ENCODE results near the gene ZNF22. TPM values are rescaled to one million over a fixed set of nuclear protein-coding genes. Genes with fewer than 3 reads are reported as not detected.

ZNF22 gene
- total RNA-seq, 1 experiment from 2014 or later: 36.9 TPM

GRCh38 chr10:45005284-45005683, 4.6 kb downstream of the ZNF22 start:
- H4K91ac ChIP-seq (ENCODE audit: insufficient read length, low read depth, low read length): no peak overlapping the region
- H2BK12ac ChIP-seq (ENCODE audit: insufficient read length, low read depth, low read length): no peak overlapping the region
- no peaks in the 10 kb centered on the region for H3K27me3 ChIP-seq (ENCODE audit: insufficient read depth, low read length)
- no peak overlapping the region for H2BK20ac ChIP-seq (ENCODE audit: low read depth, low read length, poor library complexity, severe bottlenecking)
- H3K4me2 ChIP-seq (ENCODE audit: insufficient read depth, insufficient read length, low read length): no peak overlapping the region
- peaks cover 2% of the 10 kb centered on the region for H3K79me1 ChIP-seq (ENCODE audit: insufficient read depth, low read depth, low read length, poor library complexity, severe bottlenecking)
- peaks cover 2% of the 10 kb centered on the region; the same call in 1 of the 2 replicates for H3K27me3 Mint-ChIP-seq (ENCODE audit: low read depth)
- H4K5ac ChIP-seq (ENCODE audit: insufficient read length, low read depth, low read length): no peak overlapping the region
- no peaks in the 10 kb centered on the region for H3K9me3 ChIP-seq (ENCODE audit: control insufficient read depth, low read depth, low read length)
- no peaks in the 10 kb centered on the region for H3K4me1 ChIP-seq (ENCODE audit: insufficient read depth, low read length)
- H3K23me2 ChIP-seq (ENCODE audit: insufficient read length, low read depth, low read length, poor library complexity, severe bottlenecking): peaks cover 5% of the 10 kb centered on the region
- H3K56ac ChIP-seq (ENCODE audit: insufficient read length, low read depth, low read length): no peak overlapping the region
- peaks cover 12 to 21% of the 10 kb centered on the region in 2 experiments; a peak in 4 of 5 replicates for H3K9me3 Mint-ChIP-seq
- no peak overlapping the region for H2AFZ ChIP-seq (ENCODE audit: low read length)
- no peak overlapping the region for H2BK120ac ChIP-seq (ENCODE audit: low read depth, low read length, poor library complexity, severe bottlenecking)
- H3K23ac ChIP-seq (ENCODE audit: insufficient read length, low read depth, low read length): no peak overlapping the region
- H2BK5ac ChIP-seq (ENCODE audit: insufficient read length, low read length): no peak overlapping the region
- H3K9ac ChIP-seq (ENCODE audit: extremely low read depth, insufficient read length, low read length): no peak overlapping the region
- no peak overlapping the region for H3K18ac ChIP-seq (ENCODE audit: insufficient read length, low read depth, low read length)
- H3K14ac ChIP-seq (ENCODE audit: insufficient read depth, low read length): no peak overlapping the region
- H3K36me3 Mint-ChIP-seq (ENCODE audit: insufficient read depth in 1 of 3, low read depth in 3 of 3): peaks cover 28 to 35% (median 29%) of the 10 kb centered on the region in 3 experiments
- H4K8ac ChIP-seq (replicated peaks; ENCODE audit: insufficient read length, low read depth, low read length): no peak overlapping the region
- DNase-seq: no peak
- H2AK5ac ChIP-seq (ENCODE audit: insufficient read length, low read length): no peak overlapping the region
- no peak overlapping the region for H3K27ac ChIP-seq (ENCODE audit: insufficient read length, low read depth, low read length)
- no peaks in the 10 kb centered on the region; the same call in 1 of the 2 replicates for H3K79me2 ChIP-seq (ENCODE audit: insufficient read depth, low read length)
- no peak for TF ChIP-seq CTCF (conservative IDR thresholded peaks at IDR 0.05)
- peaks cover 10 to 14% of the 10 kb centered on the region in 2 experiments for H3K4me1 Mint-ChIP-seq
- no CpG with 5 or more reads among the region's 1 CpG for WGBS (ENCODE audit: extremely low coverage, insufficient read length, low lambda C conversion rate)
- H3K27ac Mint-ChIP-seq: no peak overlapping the region
- no peak overlapping the region for H3T11ph ChIP-seq (ENCODE audit: low read length)
- H4K20me1 ChIP-seq (ENCODE audit: control insufficient read depth, insufficient read depth, insufficient read length): no peaks in the 10 kb centered on the region
- no peak overlapping the region for H3K4ac ChIP-seq (ENCODE audit: low read depth, low read length)
- H2BK15ac ChIP-seq (ENCODE audit: low read depth, low read length): no peak overlapping the region
- no peak overlapping the region for H3K4me3 Mint-ChIP-seq

All from H9 (cell line).